ENCODE results near the gene TBC1D2.

The TBC1D2 gene

DNA sequence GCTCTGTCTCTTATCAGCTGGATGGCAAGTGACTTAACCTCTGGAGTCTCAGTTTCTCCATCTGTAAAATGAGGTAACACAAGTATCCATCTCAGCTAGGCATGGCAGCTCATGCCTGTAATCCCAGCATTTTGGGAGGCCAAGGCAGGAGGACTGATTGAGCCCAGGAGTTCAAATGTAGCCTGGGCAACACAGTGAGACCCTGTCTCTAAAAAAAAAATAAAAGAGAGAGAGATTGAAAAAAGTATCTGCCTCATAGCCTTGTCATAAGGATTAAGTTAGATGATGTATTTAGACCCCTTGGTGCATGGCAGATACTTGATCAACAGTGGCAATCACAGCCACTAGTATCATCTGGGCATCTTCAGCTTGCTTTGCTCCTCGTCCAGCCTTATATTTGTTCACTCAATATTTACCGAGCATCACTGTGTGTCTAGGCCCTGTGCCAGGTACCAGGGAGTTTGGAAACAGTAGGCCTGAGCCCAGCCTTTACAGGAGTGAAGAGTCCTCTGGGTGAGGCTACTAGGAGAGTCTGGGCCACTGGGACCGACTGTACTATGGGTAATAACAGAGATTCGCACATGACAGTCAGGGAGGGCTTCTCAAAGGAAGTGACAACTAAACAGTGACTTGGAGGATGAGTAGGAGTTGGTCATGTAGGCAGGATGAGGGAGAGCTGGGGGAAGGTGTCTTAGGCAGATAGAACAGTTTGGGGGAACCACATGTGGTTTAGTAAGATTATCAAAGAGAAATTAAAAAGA is 97.2 kb downstream of the TBC1D2 start:
- H3K36me3 Mint-ChIP-seq (ENCODE audit: insufficient read depth): peaks cover 19% of the 10 kb centered on the region
- no peaks in the 10 kb centered on the region for H3K9me3 Mint-ChIP-seq
- H3K27me3 Mint-ChIP-seq: no peaks in the 10 kb centered on the region
- ATAC-seq (replicated peaks; ENCODE audit: extremely low read depth, poor library complexity, severe bottlenecking) (peak; percentile 43), DNase-seq (ENCODE audit: low spot score in 2 of 2) (no peak)
- H3K4me1 Mint-ChIP-seq: peaks cover 30% of the 10 kb centered on the region
- H3K4me3 Mint-ChIP-seq: no peak overlapping the region
- no peak overlapping the region for H3K27ac Mint-ChIP-seq (ENCODE audit: low read depth)

GRCh38 chr9:98157372-98157771 is 98.1 kb downstream of the TBC1D2 start:
- Mint-ChIP-seq H3K36me3 (ENCODE audit: insufficient read depth) (peaks cover 19% of the 10 kb centered on the region), H3K27me3 (no peaks in the 10 kb centered on the region), H3K4me1 (peaks cover 29% of the 10 kb centered on the region), H3K9me3 (no peaks in the 10 kb centered on the region), H3K27ac (ENCODE audit: low read depth) (no peak overlapping the region), H3K4me3 (no peak overlapping the region)
- ATAC-seq (replicated peaks; ENCODE audit: extremely low read depth, poor library complexity, severe bottlenecking) (no peak), DNase-seq (ENCODE audit: low spot score in 2 of 2) (no peak)

DNA sequence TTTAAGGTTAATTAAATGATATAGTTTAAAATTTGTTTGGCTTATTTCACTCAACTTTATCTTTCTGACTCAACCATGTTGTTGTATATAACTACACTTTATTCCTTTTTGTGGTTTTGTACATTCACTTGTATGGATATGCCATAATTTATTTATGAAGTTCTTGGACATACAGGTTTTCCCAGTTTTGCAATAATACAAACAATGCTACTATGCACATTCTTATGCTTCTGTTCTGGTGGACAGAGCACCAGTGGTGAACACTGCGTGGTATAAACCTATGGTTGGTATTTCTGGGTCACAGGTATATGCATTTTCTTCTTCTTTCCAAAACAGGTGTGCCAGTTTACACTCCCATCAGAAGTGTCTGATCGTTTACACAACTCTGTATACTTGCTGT is 100.8 kb downstream of the TBC1D2 start:
- no peak for ATAC-seq (replicated peaks; ENCODE audit: extremely low read depth, poor library complexity, severe bottlenecking)
- Mint-ChIP-seq H3K4me1 (peaks cover 23% of the 10 kb centered on the region), H3K9me3 (no peaks in the 10 kb centered on the region), H3K36me3 (ENCODE audit: insufficient read depth) (peaks cover 19% of the 10 kb centered on the region), H3K27me3 (no peaks in the 10 kb centered on the region), H3K27ac (ENCODE audit: low read depth) (no peak overlapping the region), H3K4me3 (no peak overlapping the region)
- DNase-seq (ENCODE audit: low spot score in 2 of 2): no peak

GRCh38 chr9:98152526-98152925 is 102.9 kb downstream of the TBC1D2 start:
- Mint-ChIP-seq H3K4me1 (peaks cover 11% of the 10 kb centered on the region), H3K27me3 (no peaks in the 10 kb centered on the region), H3K9me3 (no peaks in the 10 kb centered on the region), H3K36me3 (ENCODE audit: insufficient read depth) (peaks cover 14% of the 10 kb centered on the region), H3K27ac (ENCODE audit: low read depth) (no peak overlapping the region), H3K4me3 (no peak overlapping the region)
- DNase-seq (ENCODE audit: low spot score in 2 of 2): no peak
- ATAC-seq (replicated peaks; ENCODE audit: extremely low read depth, poor library complexity, severe bottlenecking): no peak

DNA sequence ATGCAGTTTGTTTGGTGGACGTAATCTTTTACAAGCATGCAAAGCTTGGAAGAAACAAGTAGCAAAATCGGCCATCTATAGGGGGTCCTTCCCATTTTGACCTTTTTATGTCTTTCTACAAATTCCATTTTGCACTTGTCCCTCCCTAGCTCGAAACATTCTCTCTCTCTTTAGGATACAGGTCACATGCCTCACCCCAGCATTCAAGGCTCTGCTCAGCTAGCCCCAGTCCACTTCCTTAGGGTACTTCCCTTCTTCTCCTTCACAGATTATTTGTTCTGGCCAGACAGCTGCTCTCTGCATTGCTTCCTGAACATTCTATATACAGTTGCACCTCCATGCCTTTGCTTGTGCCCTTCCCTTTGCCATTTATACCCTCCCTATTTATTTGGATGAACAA is 104.7 kb downstream of the TBC1D2 start:
- DNase-seq (ENCODE audit: low spot score in 2 of 2) (no peak), ATAC-seq (replicated peaks; ENCODE audit: extremely low read depth, poor library complexity, severe bottlenecking) (no peak)
- Mint-ChIP-seq H3K27me3 (no peaks in the 10 kb centered on the region), H3K9me3 (no peaks in the 10 kb centered on the region), H3K4me1 (peaks cover 17% of the 10 kb centered on the region), H3K27ac (ENCODE audit: low read depth) (no peak overlapping the region), H3K36me3 (ENCODE audit: insufficient read depth) (peaks cover 7% of the 10 kb centered on the region), H3K4me3 (no peak overlapping the region)

DNA sequence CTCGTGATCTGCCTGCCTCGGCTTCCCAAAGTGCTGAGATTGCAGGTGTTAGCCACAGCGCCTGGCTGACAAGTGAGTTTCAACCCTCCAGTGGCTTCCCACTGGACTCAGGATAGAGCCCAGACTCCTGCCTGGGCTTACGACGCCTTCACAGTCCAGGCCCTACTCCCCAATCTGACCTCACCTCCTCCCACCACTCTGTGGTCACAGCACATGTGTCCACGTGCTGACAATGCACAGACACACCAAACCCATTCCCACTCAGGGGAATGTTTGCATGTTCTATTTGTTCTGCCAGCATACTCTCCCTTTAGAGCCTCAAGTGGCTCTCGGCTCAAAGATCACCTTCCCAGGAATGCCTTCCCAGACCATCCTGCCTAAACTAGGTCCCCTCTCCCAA is 105.3 kb downstream of the TBC1D2 start:
- ATAC-seq (replicated peaks; ENCODE audit: extremely low read depth, poor library complexity, severe bottlenecking) (no peak), DNase-seq (ENCODE audit: low spot score in 2 of 2) (no peak)
- no peak overlapping the region for H3K4me3 Mint-ChIP-seq
- peaks cover 3% of the 10 kb centered on the region for H3K36me3 Mint-ChIP-seq (ENCODE audit: insufficient read depth)
- H3K4me1 Mint-ChIP-seq: peaks cover 17% of the 10 kb centered on the region
- no peaks in the 10 kb centered on the region for H3K9me3 Mint-ChIP-seq
- no peaks in the 10 kb centered on the region for H3K27me3 Mint-ChIP-seq
- no peak overlapping the region for H3K27ac Mint-ChIP-seq (ENCODE audit: low read depth)

GRCh38 chr9:98149422-98149821 is 106.0 kb downstream of the TBC1D2 start:
- peaks cover 17% of the 10 kb centered on the region for H3K4me1 Mint-ChIP-seq
- no peaks in the 10 kb centered on the region for H3K9me3 Mint-ChIP-seq

More at GRCh38 chr9:98149422-98149821, 106.0 kb downstream of the TBC1D2 start:
- Mint-ChIP-seq H3K27me3 (no peaks in the 10 kb centered on the region), H3K4me3 (no peak overlapping the region), H3K36me3 (ENCODE audit: insufficient read depth) (no peaks in the 10 kb centered on the region), H3K27ac (ENCODE audit: low read depth) (no peak overlapping the region)
- DNase-seq (ENCODE audit: low spot score in 2 of 2) (no peak), ATAC-seq (replicated peaks; ENCODE audit: extremely low read depth, poor library complexity, severe bottlenecking) (no peak)

Data from central memory CD8-positive, alpha-beta T cell (primary cell).